ENCODE measurements around the gene HLCS. TPM values are rescaled to one million over a fixed set of nuclear protein-coding genes. Genes with fewer than 3 reads are reported as not detected.

HLCS gene
- total and polyA plus RNA-seq, 10 of the 15 experiments (the other 5 are each of a cell fraction or from before 2014, with no cell fraction given) = 1.5 to 12.7 (median 9.6) TPM

- 82% methylated on average over 17 of the region's 17 CpGs for WGBS (ENCODE audit: insufficient coverage, insufficient replicate concordance, low lambda C conversion rate, missing lambda C conversion rate)
- H4K20me1 ChIP-seq (ENCODE audit: control insufficient read depth, insufficient read depth) = no peaks in the 10 kb centered on the region
- SMC1A ChIA-PET (ENCODE audit: uncharacterized antibody, unreplicated experiment) = interaction anchor here (0.9 to 1.6 kb wide), 3 partner anchors 297 to 424 kb away, joined by 3 to 7 read pairs (median 7); no protein-coding TSS in a partner anchor
- no TSS peak for BruUV-seq (replicated peaks)
- H3K4me1 ChIP-seq (ENCODE audit: control insufficient read depth, insufficient read depth, low read length) = no peaks in the 10 kb centered on the region
- no peak overlapping the region for H3K27ac ChIP-seq (ENCODE audit: control insufficient read depth, insufficient read depth)
- TF ChIP-seq ZNF622 (IDR thresholded peaks at IDR 0.05) (no peak), CBX3 (IDR thresholded peaks at IDR 0.05; ENCODE audit: borderline replicate concordance, low read depth) (no peak), CHD4 (IDR thresholded peaks at IDR 0.05) (no peak), NFYA (IDR thresholded peaks at IDR 0.05; ENCODE audit: borderline replicate concordance, low read depth, low read length) (no peak), NFXL1 (IDR thresholded peaks at IDR 0.05; ENCODE audit: borderline replicate concordance) (no peak), RUNX3 (IDR thresholded peaks at IDR 0.05; ENCODE audit: low read length) (no peak), DPF2 (IDR thresholded peaks at IDR 0.05) (no peak), NRF1 (conservative IDR thresholded peaks at IDR 0.05; ENCODE audit: low read depth, low read length) (no peak), RAD21 (IDR thresholded peaks at IDR 0.05; ENCODE audit: insufficient read depth, low read depth, low read length) (no peak), BMI1 (IDR thresholded peaks at IDR 0.05; ENCODE audit: borderline replicate concordance) (no peak), HDAC2 (IDR thresholded peaks at IDR 0.05) (no peak), ATF2 (IDR thresholded peaks at IDR 0.05; ENCODE audit: low read length) (no peak)
- intact Hi-C loops (cut with micrococcal nuclease; ENCODE audit: unreplicated experiment) = loop anchor here (1.0 to 10.0 kb wide), 4 partner anchors 297 to 782 kb away; no protein-coding TSS in a partner anchor
- H3K27me3 ChIP-seq (replicated peaks in 1 of 2; ENCODE audit: control insufficient read depth in 2 of 2, insufficient read depth in 2 of 2, low read length in 1 of 2) = no peaks in the 10 kb centered on the region
- RAD21 ChIA-PET (ENCODE audit: unreplicated experiment) = interaction anchor here (0.9 to 1.8 kb wide), 3 partner anchors 296 to 424 kb away, joined by 4 to 6 read pairs (median 6); no protein-coding TSS in a partner anchor
- H3K79me2 ChIP-seq (ENCODE audit: control insufficient read depth, insufficient read depth, low read length) = no peaks in the 10 kb centered on the region
- no peak overlapping the region for H3K4me2 ChIP-seq (ENCODE audit: control insufficient read depth, insufficient read depth)
- H3K9me3 ChIP-seq (replicated peaks; ENCODE audit: control insufficient read depth, insufficient read depth, low read length) = no peaks in the 10 kb centered on the region
- ATAC-seq (no peak), FAIRE-seq (no peak), DNase-seq (ENCODE audit: low read depth, low spot score) (no peak)
- CTCF ChIA-PET = interaction anchor here (0.6 to 5.9 kb wide), 18 partner anchors 9 to 785 kb away, joined by 3 to 47 read pairs (median 3); no protein-coding TSS in a partner anchor
- in situ Hi-C loops (cut with MboI) = loop anchor here (5.0 kb wide), 3 partner anchors 295 to 505 kb away; no protein-coding TSS in a partner anchor
- H2AFZ ChIP-seq (ENCODE audit: control insufficient read depth, low read depth, low read length) = no peak overlapping the region
- H3K9ac ChIP-seq (ENCODE audit: control insufficient read depth, insufficient read depth, low read length) = no peak overlapping the region
- H3K36me3 ChIP-seq (ENCODE audit: control insufficient read depth in 2 of 2, insufficient read depth in 2 of 2, low read length in 1 of 2) = peaks cover 0 to 6% of the 10 kb centered on the region in 2 experiments; a peak in 2 of 4 replicates
- POLR2A ChIA-PET = no interaction called here
- no peak overlapping the region for H3K4me3 ChIP-seq
Observed at GRCh38 chr21:36926989-36927718, 39.3 kb downstream of the HLCS start.

All from GM12878 (cell line).